Activated CD4-positive, CD25-positive, alpha-beta regulatory T cell treated with anti-CD3 and anti-CD28 coated beads, Interleukin-2, amount 50 U/mL, for 24 hours (primary cell): ENCODE data around the gene TMCO4.
"Not testable (repeated sequence)": the region's sequence is repeated elsewhere in the genome, so short reads cannot be mapped to it uniquely, and the experiment has no call there.

Experiments used
- ATAC-seq, 2 donors: fragments of 150-1000 bp; cut with Tn5 transposase; one replicate each; pipeline ENCODE4 v1.10.0; 2021; ENCODE audit warnings: mild to moderate bottlenecking in 1 of 2, moderate library complexity in 1 of 2

Gene TMCO4

GRCh38 chr1:19799230-19800075 is at the start of gene TMCO4:
TSS of gene TMCO4 (minus strand) at chr1:19799916. CDS start at chr1:19780758, 19,158 bp downstream.
- ATAC-seq: peak; percentile 82 to 85

- not testable (repeated sequence) for ATAC-seq
These were observed 49.6 kb upstream of the TMCO4 start for GRCh38 chr1:19849307-19849706.

DNA sequence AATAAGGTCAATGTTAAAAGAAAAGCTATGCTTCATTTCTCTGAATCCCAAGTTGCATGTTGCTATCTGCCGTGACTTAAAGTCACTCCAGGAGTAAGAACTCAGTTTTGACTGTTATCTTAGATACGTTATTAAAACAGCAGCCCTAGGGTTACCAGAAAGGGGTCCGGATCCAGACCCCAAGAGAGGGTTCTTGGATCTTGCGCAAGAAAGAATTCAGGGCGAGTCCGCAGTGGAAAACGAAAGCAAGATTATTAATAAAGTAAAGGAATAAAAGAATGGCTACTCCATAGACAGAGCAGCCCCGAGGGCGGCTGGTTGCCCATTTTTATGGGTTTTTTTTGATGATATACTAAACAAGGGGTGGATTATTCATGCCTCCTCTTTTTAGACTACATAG is 47.6 kb upstream of the TMCO4 start:
- ATAC-seq: not testable (repeated sequence)

- no peak for ATAC-seq
These were observed 46.6 kb upstream of the TMCO4 start for GRCh38 chr1:19846338-19846737.

GRCh38 chr1:19845555-19845954 is 45.8 kb upstream of the TMCO4 start:
- ATAC-seq: no peak

GRCh38 chr1:19844731-19845495 is 45.2 kb upstream of the TMCO4 start:
- no peak for ATAC-seq

DNA sequence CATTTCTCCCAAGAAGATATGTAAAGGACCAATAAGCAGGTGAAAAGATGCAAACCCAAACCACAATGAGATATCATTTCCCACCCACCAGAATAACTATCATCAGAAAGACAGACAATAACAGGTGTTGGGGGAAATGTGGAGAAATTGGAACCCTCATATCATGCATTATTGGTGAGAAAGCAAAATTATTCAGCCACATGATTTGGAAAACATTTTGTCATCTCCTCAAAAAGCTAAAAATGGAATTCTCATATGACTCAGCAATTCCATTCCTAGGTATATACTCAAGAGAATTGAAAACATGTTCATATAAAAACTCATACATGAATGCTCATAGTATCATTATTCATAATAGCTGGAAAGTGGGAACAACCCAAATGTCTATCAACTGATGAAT is 40.5 kb upstream of the TMCO4 start:
- ATAC-seq: peak in 1 of 2 donors; percentile 27

- ATAC-seq: no peak
These were observed 38.1 kb upstream of the TMCO4 start for GRCh38 chr1:19837866-19838265.

GRCh38 chr1:19835578-19835977 is 35.9 kb upstream of the TMCO4 start:
- ATAC-seq: no peak

- ATAC-seq: no peak
These were observed 31.7 kb upstream of the TMCO4 start for GRCh38 chr1:19831441-19831840.

GRCh38 chr1:19828546-19828945 is 28.8 kb upstream of the TMCO4 start:
- ATAC-seq: no peak

GRCh38 chr1:19825298-19825697 is 25.6 kb upstream of the TMCO4 start:
- ATAC-seq: no peak

DNA sequence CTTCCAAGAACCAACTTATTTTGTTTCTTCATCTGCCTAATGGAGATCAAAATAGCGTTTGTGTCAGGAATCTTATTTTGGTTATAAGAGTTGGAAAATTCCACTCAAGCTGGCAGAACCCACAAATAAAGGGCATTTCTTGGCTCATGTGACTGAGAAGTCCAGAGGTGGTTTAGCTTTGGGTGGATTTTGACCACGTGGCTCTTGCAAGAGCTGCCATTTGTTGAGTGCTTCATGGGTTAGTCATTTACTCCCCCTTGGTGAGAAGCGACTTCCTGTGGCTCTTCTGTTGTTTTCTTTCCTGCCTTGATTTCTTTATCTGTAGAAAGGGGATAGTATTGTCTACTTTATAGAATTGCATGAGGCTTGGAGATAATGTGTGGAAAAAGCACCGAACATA is 24.8 kb upstream of the TMCO4 start:
- no peak for ATAC-seq

- ATAC-seq: no peak
These were observed 24.3 kb upstream of the TMCO4 start for GRCh38 chr1:19824036-19824435.

- no peak for ATAC-seq
These were observed 20.0 kb upstream of the TMCO4 start for GRCh38 chr1:19819701-19820100.

DNA sequence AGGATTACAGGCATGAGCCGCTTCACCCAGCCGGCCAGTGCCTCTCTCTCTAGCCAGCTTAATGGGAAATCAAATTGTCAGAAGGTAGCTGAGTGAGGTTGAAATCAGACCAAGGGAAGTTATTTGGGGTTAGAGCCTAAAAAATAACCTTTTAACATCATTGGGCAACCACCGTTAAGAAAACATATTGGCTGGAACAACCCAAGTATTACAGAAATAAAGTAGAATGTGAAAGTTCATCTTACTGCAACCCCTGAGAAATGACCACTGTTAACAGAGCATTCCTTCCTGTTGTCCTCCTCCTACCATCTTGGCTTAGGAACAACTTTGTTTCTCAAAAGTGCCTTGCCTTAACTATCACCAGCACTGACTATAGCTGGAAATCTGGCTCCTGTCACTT is 18.6 kb upstream of the TMCO4 start:
- ATAC-seq: no peak

DNA sequence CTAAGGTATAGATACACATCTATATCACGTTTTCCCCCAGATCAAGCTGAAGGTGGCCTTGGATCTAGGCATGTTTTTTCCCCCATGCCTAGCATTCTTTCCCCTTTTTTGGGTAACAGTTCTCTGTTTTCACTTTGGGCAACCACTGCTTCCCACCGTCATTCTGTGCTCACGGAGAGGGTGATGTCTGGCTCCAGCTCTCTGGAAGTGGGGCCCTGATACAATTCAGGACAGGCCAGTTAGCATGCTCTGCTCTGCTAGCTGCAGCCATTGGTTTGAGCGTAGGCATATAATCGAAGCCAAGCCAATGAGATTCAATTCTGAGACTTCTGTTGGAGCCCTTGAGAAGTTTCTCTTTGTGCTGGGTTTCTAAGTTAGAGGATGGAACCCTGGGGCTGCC is 17.4 kb upstream of the TMCO4 start:
- ATAC-seq: no peak

DNA sequence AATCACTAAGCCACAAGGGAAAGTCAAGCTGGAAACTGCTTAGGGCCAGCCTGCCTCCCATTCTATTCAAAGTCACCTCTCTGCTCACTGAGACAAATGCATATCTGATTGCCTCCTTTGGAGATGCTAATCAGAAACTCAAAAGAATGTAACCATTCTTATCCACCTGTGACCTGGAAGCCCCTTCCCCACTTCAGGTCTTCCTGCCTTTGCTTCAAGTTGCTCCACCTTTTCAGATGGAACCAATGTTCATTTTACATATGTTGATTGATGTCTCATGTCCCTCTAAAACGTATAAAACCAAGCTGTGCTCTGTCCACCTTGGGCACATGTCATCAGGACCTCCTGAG is 17.0 kb upstream of the TMCO4 start:
- ATAC-seq: not testable (repeated sequence)

- no peak for ATAC-seq
These were observed 16.4 kb upstream of the TMCO4 start for GRCh38 chr1:19815801-19816736.

DNA sequence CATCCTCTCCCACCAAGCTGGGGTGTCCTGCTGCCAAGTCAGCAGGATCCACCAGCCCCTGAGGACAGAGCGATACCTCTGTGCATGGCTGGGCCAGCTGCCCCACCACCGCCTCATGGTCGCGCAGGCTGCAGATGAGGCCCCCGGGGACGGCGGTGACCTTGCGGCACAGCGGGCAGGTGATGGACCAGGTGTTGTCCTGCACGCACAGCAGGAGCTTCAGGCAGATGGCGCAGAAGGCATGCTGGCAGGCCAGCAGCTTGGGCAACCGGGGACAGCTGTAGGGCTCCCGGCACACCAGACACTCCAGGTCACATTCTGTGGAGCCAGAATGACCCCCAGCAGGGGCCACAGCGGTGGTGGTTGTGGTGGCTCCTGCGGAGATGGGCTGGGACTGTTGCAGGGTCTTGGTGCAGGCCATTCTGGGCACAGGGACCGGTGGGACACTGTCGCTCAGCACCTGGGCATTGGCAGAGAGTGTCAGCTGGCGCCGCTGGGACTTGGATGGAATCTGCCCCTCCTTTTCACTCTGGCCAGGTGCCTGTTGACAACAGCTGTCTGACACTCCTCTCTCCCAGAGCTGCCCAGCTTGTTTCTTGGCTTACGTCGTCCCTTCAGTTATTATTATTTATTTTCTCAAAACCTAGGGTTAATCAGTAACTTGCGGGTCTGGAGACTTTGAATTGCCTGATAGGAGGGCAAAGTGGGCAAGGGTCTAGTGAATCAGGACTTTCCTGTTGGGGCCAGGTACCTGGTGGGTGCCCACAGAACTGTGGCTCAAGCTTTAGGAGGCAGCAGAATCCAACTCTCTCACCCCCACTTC is 15.2 kb upstream of the TMCO4 start, which contains the start of gene RNF186:
Gene RNF186, minus strand, starts transcription at position 603 of the 823 bp plus-strand sequence. Its CDS starts 182 bp downstream, at position 421.
- no peak for ATAC-seq

- no peak for ATAC-seq
These were observed 14.5 kb upstream of the TMCO4 start for GRCh38 chr1:19814244-19814661.

DNA sequence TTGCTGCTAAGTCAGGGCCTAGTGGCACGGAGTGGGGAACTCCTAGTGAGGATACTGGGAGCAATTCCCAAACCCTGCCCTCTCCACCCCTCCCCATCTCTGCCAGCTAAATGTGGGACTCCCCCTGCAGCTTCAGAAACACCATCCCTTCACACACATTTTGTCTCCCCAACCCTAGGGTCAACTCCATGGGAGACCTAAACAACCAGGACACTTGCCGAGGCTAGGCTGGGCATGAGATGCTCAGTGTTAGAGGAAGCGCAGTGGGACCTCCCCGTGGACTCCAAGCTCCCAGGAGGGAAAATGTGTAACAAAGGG is 13.9 kb upstream of the TMCO4 start:
- no peak for ATAC-seq
